BE2C (cell line): ENCODE measurements around the gene TMEM100.

Experiments used
- DNase-seq: peaks from one replicate; pipeline ENCODE4 v3.0.0-alpha.2; 2020
- H3K27me3 ChIP-seq: fragments of 250-450 bp; sonication (Bioruptor Pico); 2 replicates; pipeline ENCODE4 v1.5.1; 2020; ENCODE audit warnings: mild to moderate bottlenecking
- H3K36me3 ChIP-seq: fragments of 250-450 bp; sonication (Bioruptor Pico); 2 replicates; pipeline ENCODE4 v1.5.1; 2020; ENCODE audit warnings: mild to moderate bottlenecking
- H3K4me1 ChIP-seq: fragments of 250-450 bp; sonication (Bioruptor Pico); 2 replicates; pipeline ENCODE4 v1.5.1; 2020
- H3K4me3 ChIP-seq: 2 replicates; pipeline ENCODE4 v1.5.1; 2011; ENCODE audit warnings: low read depth, low read length
- H3K9me3 ChIP-seq: fragments of 250-450 bp; sonication (Bioruptor Pico); 2 replicates; pipeline ENCODE4 v1.5.1; 2020
- CTCF ChIP-seq: IDR thresholded peaks from 2 replicates; pipeline ENCODE4 v1.5.1; 2012; ENCODE audit warnings: mild to moderate bottlenecking, low read depth, low read length

Gene TMEM100

GRCh38 chr17:55741356-55741700, 18.7 kb upstream of the TMEM100 start:
- no peaks in the 10 kb centered on the region for H3K4me1 ChIP-seq
- H3K9me3 ChIP-seq, result no peaks in the 10 kb centered on the region
- H3K27me3 ChIP-seq, result no peaks in the 10 kb centered on the region
- H3K36me3 ChIP-seq, result no peaks in the 10 kb centered on the region
- no peak for DNase-seq
- TF ChIP-seq CTCF, result no peak
- no peak overlapping the region for H3K4me3 ChIP-seq

DNA sequence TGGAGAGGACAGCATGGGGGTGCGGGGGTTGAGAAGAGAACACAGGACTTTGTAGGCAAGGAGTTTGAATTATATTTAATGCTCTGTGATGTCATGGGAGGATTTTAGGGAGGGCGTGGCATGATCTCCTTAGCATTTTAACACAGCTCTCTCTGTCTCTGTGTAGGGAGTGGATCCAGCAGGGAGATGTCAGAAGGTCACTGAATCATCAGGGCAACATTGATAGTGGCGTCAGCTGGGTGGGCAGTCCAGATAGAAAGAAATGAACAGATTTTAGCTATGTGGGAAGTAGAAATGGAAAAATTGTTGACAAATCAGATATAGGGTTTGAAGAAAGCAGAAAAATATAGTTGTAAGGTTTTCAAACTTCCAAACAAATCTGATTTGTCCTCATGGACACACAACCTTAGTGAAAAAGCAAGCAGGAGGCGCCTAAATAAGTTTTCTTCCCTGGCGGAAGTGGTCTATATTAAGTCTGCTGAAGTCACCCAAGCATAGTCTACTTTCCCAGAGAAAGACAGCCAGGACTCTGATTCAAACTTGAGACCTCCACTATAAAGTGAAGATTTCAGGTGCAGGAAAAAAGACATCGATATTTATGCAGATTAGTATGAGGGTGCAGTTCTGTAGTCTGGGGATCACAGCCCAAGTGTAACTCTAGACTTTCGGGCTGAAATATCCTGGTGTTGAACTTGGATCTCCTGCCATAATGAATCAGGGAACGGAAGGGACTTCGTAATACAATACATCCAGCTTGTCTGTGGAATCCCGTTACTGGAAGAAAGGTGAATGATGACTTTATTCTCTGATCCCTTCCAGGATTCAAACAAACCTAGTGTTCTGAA, 18.1 kb upstream of the TMEM100 start:
- Histone ChIP-seq H3K4me1 (no peaks in the 10 kb centered on the region), H3K27me3 (no peaks in the 10 kb centered on the region), H3K36me3 (no peaks in the 10 kb centered on the region), H3K9me3 (no peaks in the 10 kb centered on the region), H3K4me3 (no peak overlapping the region)
- TF ChIP-seq CTCF, result no peak
- no peak for DNase-seq

DNA sequence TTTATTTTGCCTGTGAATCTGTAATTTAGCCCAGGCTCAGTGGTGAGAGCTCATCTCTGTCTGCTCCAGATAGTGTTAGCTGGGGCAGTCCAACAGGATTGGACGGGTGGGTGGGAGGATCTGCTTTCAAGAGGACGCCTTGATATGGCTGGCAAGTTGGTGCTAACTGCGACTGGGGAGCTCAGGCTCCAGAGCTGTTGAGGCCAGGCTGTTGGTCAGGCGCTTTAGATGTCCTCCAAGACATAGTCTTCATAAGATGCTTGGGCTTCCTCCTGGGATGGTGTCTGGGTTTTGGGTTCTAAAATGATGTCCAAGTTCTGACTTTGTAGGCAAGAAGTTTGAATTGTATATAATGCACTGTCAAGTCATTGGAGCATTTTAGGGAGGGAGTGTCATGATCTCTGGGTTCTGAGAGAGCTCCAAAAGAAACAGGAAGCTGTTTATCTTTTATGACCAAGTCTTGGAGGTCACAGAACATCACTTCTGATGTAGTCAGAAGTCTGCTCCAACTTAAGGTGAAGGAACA, 15.4 kb upstream of the TMEM100 start:
- H3K9me3 ChIP-seq, result no peaks in the 10 kb centered on the region
- no peaks in the 10 kb centered on the region for H3K27me3 ChIP-seq
- no peak overlapping the region for H3K4me3 ChIP-seq
- TF ChIP-seq CTCF, result no peak
- no peaks in the 10 kb centered on the region for H3K36me3 ChIP-seq
- peaks cover 15% of the 10 kb centered on the region for H3K4me1 ChIP-seq
- DNase-seq, result no peak

GRCh38 chr17:55735731-55736405, 13.2 kb upstream of the TMEM100 start:
- Histone ChIP-seq H3K36me3 (no peaks in the 10 kb centered on the region), H3K4me1 (peaks cover 35% of the 10 kb centered on the region), H3K9me3 (no peaks in the 10 kb centered on the region), H3K27me3 (no peaks in the 10 kb centered on the region), H3K4me3 (no peak overlapping the region)
- DNase-seq, result peak; percentile 68
- peak; percentile 84 for TF ChIP-seq CTCF

DNA sequence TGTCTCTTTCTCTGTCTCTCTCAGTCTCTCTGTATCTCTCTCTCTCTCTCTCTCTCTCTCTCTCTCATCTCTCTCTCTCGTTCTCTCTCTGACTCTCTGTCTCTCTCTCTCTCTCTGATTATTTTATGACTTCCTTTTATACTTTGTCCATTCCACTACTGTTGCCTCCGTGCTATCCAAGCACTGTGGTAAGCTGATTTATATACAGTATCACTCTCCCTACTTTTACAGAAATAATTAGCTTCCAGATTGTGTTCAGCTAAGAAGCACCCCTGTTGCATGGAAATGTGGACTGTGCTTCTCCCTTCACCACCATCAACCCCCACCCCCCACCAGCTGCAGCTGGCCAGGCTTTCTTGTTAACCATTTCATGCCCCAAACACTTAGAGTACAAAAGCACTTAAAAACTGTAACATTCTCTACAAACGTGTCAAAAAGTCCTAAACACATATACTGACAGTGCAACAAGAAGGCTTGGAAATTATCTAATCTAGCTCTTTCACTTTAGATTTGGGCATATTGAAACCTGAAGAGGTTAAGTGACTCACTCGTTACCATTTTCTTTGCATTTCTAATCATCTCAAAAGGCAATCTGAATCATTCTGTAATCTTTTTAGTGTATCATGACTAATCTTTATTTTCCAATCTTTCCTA, 11.6 kb upstream of the TMEM100 start:
- Histone ChIP-seq H3K27me3 (no peaks in the 10 kb centered on the region), H3K4me1 (peaks cover 36% of the 10 kb centered on the region), H3K36me3 (no peaks in the 10 kb centered on the region), H3K4me3 (no peak overlapping the region), H3K9me3 (no peaks in the 10 kb centered on the region)
- peak; percentile 56 for DNase-seq
- no peak for TF ChIP-seq CTCF
